ENCODE data around the gene CAPN2.

Gene CAPN2

DNA sequence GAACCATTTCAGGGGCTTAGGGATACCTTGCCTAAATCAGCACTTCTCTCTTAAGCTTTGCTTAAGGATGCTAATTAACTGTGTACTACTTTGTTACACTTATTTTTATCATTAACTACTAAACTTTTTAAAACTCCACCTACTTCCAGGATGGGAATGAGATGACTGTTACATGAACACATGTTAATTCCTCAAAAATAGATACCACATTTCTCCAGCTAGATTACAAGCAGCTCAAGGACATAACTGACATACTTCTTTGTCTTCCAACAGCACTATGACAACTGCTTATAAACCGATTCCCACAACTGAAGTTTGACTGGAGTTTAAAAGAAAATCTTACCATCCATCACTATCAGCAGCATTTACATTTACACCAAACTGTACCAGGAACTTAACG lies 79.7 kb downstream of the CAPN2 start:
- TF ChIP-seq FOXM1 (IDR thresholded peaks at IDR 0.05; ENCODE audit: borderline replicate concordance, low read depth) (no peak), TEAD4 (IDR thresholded peaks at IDR 0.05) (no peak), CREB1 (IDR thresholded peaks at IDR 0.05; ENCODE audit: low read depth) (no peak), ZBTB7A (IDR thresholded peaks at IDR 0.05; ENCODE audit: low read depth) (no peak), TAF1 (IDR thresholded peaks at IDR 0.05; ENCODE audit: low read depth) (no peak), NFIC (IDR thresholded peaks at IDR 0.05) (no peak), CEBPB (IDR thresholded peaks at IDR 0.05) (no peak), TCF12 (IDR thresholded peaks at IDR 0.05; ENCODE audit: low read depth) (no peak), EP300 (IDR thresholded peaks at IDR 0.05; ENCODE audit: borderline replicate concordance) (no peak), EGR1 (IDR thresholded peaks at IDR 0.05) (no peak), RAD21 (IDR thresholded peaks at IDR 0.05; ENCODE audit: low read depth) (no peak), YY1 (IDR thresholded peaks at IDR 0.05; ENCODE audit: low read depth) (no peak)
- TF ChIP-seq, protein P1, sequence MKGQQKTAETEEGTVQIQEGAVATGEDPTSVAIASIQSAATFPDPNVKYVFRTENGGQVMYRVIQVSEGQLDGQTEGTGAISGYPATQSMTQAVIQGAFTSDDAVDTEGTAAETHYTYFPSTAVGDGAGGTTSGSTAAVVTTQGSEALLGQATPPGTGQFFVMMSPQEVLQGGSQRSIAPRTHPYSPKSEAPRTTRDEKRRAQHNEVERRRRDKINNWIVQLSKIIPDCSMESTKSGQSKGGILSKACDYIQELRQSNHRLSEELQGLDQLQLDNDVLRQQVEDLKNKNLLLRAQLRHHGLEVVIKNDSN (IDR thresholded peaks at IDR 0.05): no peak
- TF ChIP-seq, protein P2, sequence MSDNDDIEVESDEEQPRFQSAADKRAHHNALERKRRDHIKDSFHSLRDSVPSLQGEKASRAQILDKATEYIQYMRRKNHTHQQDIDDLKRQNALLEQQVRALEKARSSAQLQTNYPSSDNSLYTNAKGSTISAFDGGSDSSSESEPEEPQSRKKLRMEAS (IDR thresholded peaks at IDR 0.05): no peak
- TF ChIP-seq, protein P3, sequence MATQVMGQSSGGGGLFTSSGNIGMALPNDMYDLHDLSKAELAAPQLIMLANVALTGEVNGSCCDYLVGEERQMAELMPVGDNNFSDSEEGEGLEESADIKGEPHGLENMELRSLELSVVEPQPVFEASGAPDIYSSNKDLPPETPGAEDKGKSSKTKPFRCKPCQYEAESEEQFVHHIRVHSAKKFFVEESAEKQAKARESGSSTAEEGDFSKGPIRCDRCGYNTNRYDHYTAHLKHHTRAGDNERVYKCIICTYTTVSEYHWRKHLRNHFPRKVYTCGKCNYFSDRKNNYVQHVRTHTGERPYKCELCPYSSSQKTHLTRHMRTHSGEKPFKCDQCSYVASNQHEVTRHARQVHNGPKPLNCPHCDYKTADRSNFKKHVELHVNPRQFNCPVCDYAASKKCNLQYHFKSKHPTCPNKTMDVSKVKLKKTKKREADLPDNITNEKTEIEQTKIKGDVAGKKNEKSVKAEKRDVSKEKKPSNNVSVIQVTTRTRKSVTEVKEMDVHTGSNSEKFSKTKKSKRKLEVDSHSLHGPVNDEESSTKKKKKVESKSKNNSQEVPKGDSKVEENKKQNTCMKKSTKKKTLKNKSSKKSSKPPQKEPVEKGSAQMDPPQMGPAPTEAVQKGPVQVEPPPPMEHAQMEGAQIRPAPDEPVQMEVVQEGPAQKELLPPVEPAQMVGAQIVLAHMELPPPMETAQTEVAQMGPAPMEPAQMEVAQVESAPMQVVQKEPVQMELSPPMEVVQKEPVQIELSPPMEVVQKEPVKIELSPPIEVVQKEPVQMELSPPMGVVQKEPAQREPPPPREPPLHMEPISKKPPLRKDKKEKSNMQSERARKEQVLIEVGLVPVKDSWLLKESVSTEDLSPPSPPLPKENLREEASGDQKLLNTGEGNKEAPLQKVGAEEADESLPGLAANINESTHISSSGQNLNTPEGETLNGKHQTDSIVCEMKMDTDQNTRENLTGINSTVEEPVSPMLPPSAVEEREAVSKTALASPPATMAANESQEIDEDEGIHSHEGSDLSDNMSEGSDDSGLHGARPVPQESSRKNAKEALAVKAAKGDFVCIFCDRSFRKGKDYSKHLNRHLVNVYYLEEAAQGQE (IDR thresholded peaks at IDR 0.05; ENCODE audit: low read depth): no peak

DNA sequence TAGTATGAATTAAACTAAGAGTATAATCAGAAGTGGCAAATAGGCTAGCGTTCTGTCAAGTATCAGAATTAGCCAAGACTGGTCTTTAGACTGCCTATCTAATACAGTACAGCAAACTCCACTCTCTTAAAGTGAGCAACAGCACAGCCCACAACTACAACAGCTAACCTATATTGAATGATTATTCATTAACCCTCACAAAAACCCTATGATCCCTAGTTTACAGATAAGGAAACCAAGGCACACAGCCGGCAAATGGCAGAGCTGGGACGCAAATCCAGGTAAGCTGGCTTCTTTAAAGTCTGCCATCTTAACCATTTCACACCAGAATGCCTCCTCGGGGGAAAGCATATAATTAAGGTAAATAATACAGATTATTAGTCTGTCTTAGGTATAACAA lies 81.4 kb downstream of the CAPN2 start:
- TF ChIP-seq ZBTB7A (IDR thresholded peaks at IDR 0.05; ENCODE audit: low read depth): no peak
- TF ChIP-seq NFIC (IDR thresholded peaks at IDR 0.05): no peak
- TF ChIP-seq FOXM1 (IDR thresholded peaks at IDR 0.05; ENCODE audit: borderline replicate concordance, low read depth): no peak
- TF ChIP-seq TEAD4 (IDR thresholded peaks at IDR 0.05): no peak
- TF ChIP-seq CEBPB (IDR thresholded peaks at IDR 0.05): no peak
- TF ChIP-seq, protein P3 (IDR thresholded peaks at IDR 0.05; ENCODE audit: low read depth): no peak
- TF ChIP-seq CREB1 (IDR thresholded peaks at IDR 0.05; ENCODE audit: low read depth): no peak
- TF ChIP-seq TCF12 (IDR thresholded peaks at IDR 0.05; ENCODE audit: low read depth): no peak
- TF ChIP-seq YY1 (IDR thresholded peaks at IDR 0.05; ENCODE audit: low read depth): no peak
- TF ChIP-seq, protein P2 (IDR thresholded peaks at IDR 0.05): no peak
- no peak for TF ChIP-seq EGR1 (IDR thresholded peaks at IDR 0.05)
- TF ChIP-seq EP300 (IDR thresholded peaks at IDR 0.05; ENCODE audit: borderline replicate concordance): no peak
- TF ChIP-seq, protein P1 (IDR thresholded peaks at IDR 0.05): no peak
- no peak for TF ChIP-seq TAF1 (IDR thresholded peaks at IDR 0.05; ENCODE audit: low read depth)
- TF ChIP-seq RAD21 (IDR thresholded peaks at IDR 0.05; ENCODE audit: low read depth): no peak

DNA sequence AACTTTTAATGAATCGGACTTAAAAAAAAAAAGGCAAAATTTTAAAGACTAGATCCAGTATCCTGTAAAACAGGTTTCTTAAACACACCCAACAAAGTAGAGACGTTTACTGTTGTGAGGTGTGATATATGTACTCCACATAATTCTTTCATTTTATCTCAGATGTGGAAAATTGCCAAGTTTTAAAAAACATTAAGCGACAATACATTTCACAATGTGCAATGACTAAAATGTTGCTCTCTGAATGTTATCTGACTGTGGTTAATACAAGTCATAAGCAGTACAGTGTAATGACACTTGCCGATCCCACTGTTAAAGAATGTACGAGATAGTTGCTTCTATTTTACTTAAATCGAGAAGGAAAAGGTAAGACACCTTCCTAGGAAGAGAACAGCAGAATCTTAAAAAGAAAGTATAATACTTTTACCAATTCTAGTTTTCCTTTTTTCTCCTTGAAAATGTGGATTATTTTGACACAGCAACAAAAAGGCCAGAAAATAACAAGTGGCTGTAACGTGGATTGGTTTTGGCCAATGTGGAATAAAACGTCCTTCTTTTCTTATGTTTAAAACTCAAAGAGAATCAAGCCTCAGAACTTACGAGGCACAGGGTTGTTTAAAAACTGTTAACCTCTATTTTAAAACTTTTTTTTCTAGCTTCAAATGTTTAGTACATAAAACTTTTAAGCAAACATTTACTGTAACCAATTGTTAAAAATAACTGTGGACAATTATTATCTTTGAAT lies 82.0 kb downstream of the CAPN2 start:
- TF ChIP-seq YY1 (IDR thresholded peaks at IDR 0.05; ENCODE audit: low read depth) (no peak), FOXM1 (IDR thresholded peaks at IDR 0.05; ENCODE audit: borderline replicate concordance, low read depth) (no peak), EGR1 (IDR thresholded peaks at IDR 0.05) (no peak), TCF12 (IDR thresholded peaks at IDR 0.05; ENCODE audit: low read depth) (no peak), CEBPB (IDR thresholded peaks at IDR 0.05) (no peak), EP300 (IDR thresholded peaks at IDR 0.05; ENCODE audit: borderline replicate concordance) (no peak), RAD21 (IDR thresholded peaks at IDR 0.05; ENCODE audit: low read depth) (no peak), TAF1 (IDR thresholded peaks at IDR 0.05; ENCODE audit: low read depth) (no peak), CREB1 (IDR thresholded peaks at IDR 0.05; ENCODE audit: low read depth) (no peak), NFIC (IDR thresholded peaks at IDR 0.05) (no peak), ZBTB7A (IDR thresholded peaks at IDR 0.05; ENCODE audit: low read depth) (no peak), TEAD4 (IDR thresholded peaks at IDR 0.05) (no peak)
- TF ChIP-seq, protein P1 (IDR thresholded peaks at IDR 0.05): no peak
- TF ChIP-seq, protein P3 (IDR thresholded peaks at IDR 0.05; ENCODE audit: low read depth): no peak
- TF ChIP-seq, protein P2 (IDR thresholded peaks at IDR 0.05): no peak

Data from Ishikawa (cell line).